Measurements from ENCODE around the gene ZBP1.

The ZBP1 gene

GRCh38 chr20:57663681-57664451 is 43.6 kb upstream of the ZBP1 start:
- no peaks in the 10 kb centered on the region for H3K27me3 ChIP-seq (ENCODE audit: control insufficient read depth, insufficient read depth, low read length)
- H3K27ac ChIP-seq (ENCODE audit: low read depth, low read length), result no peak overlapping the region
- no peak overlapping the region for H3K4me3 ChIP-seq (ENCODE audit: low read depth, low read length)
- H3K9ac ChIP-seq (ENCODE audit: low read depth, low read length), result no peak overlapping the region
- H3K36me3 ChIP-seq (ENCODE audit: control insufficient read depth, insufficient read depth, low read length), result peaks cover 8% of the 10 kb centered on the region; the same call in 1 of the 2 replicates
- H3K9me3 ChIP-seq (ENCODE audit: control insufficient read depth, insufficient read depth, low read length), result no peaks in the 10 kb centered on the region
- H3K4me1 ChIP-seq (ENCODE audit: control insufficient read depth, insufficient read depth, low read length), result peaks cover 9% of the 10 kb centered on the region; the same call in 1 of the 2 replicates

GRCh38 chr20:57663241-57663640 is 43.0 kb upstream of the ZBP1 start:
- H3K27me3 ChIP-seq (ENCODE audit: control insufficient read depth, insufficient read depth, low read length), result no peaks in the 10 kb centered on the region
- no peak overlapping the region for H3K27ac ChIP-seq (ENCODE audit: low read depth, low read length)
- peaks cover 13% of the 10 kb centered on the region; the same call in 1 of the 2 replicates for H3K36me3 ChIP-seq (ENCODE audit: control insufficient read depth, insufficient read depth, low read length)
- H3K9ac ChIP-seq (ENCODE audit: low read depth, low read length), result no peak overlapping the region
- H3K4me1 ChIP-seq (ENCODE audit: control insufficient read depth, insufficient read depth, low read length), result peaks cover 9% of the 10 kb centered on the region; the same call in 1 of the 2 replicates
- no peaks in the 10 kb centered on the region for H3K9me3 ChIP-seq (ENCODE audit: control insufficient read depth, insufficient read depth, low read length)
- no peak overlapping the region for H3K4me3 ChIP-seq (ENCODE audit: low read depth, low read length)

- Histone ChIP-seq H3K27ac (ENCODE audit: low read depth, low read length) (no peak overlapping the region), H3K9me3 (ENCODE audit: control insufficient read depth, insufficient read depth, low read length) (no peaks in the 10 kb centered on the region), H3K4me1 (ENCODE audit: control insufficient read depth, insufficient read depth, low read length) (peaks cover 4% of the 10 kb centered on the region; the same call in 1 of the 2 replicates), H3K27me3 (ENCODE audit: control insufficient read depth, insufficient read depth, low read length) (no peaks in the 10 kb centered on the region), H3K4me3 (ENCODE audit: low read depth, low read length) (no peak overlapping the region), H3K9ac (ENCODE audit: low read depth, low read length) (no peak overlapping the region), H3K36me3 (ENCODE audit: control insufficient read depth, insufficient read depth, low read length) (peaks cover 19% of the 10 kb centered on the region; the same call in 1 of the 2 replicates)
Observed at GRCh38 chr20:57662456-57663240, 42.4 kb upstream of the ZBP1 start.

DNA sequence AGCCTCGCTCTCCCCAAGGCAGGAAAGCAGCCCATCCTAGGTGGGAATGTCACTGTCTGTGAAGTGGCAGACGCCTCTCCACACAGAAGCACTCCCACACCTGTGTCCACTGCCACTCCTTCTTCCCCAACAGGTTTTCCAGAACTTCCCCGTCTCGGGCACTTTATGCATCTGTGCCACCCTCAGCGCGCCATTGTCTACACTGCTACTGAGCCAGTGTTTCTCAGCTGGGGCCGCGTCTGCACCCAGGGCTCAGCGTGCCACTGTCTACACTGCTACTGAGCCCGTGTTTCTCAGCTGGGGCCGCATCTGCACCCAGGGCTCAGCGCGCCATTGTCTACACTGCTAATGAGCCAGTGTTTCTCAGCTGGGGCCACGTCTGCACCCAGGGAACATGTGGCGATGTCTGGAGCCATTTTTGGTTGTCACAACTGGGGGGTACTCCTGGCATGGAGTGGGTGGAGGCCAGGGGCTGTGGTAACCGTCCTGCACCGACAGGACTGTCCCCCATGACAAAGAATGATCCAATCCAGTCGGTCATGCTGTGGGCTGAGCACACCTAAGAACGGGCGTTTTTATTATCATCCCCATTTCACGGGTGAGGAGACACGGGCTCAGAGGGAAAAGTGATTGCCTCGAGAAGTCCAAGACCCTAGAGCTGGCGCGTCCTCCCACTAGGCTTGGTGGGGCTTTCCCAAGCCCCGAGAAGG is 41.7 kb upstream of the ZBP1 start:
- peaks cover 26% of the 10 kb centered on the region; the same call in 1 of the 2 replicates for H3K36me3 ChIP-seq (ENCODE audit: control insufficient read depth, insufficient read depth, low read length)
- peaks cover 3% of the 10 kb centered on the region; the same call in 1 of the 2 replicates for H3K4me1 ChIP-seq (ENCODE audit: control insufficient read depth, insufficient read depth, low read length)
- no peaks in the 10 kb centered on the region for H3K9me3 ChIP-seq (ENCODE audit: control insufficient read depth, insufficient read depth, low read length)
- no peak overlapping the region for H3K9ac ChIP-seq (ENCODE audit: low read depth, low read length)
- H3K27me3 ChIP-seq (ENCODE audit: control insufficient read depth, insufficient read depth, low read length), result no peaks in the 10 kb centered on the region
- no peak overlapping the region for H3K4me3 ChIP-seq (ENCODE audit: low read depth, low read length)
- no peak overlapping the region for H3K27ac ChIP-seq (ENCODE audit: low read depth, low read length)

- Histone ChIP-seq H3K4me1 (ENCODE audit: control insufficient read depth, insufficient read depth, low read length) (peaks cover 3% of the 10 kb centered on the region; the same call in 1 of the 2 replicates), H3K36me3 (ENCODE audit: control insufficient read depth, insufficient read depth, low read length) (peaks cover 30% of the 10 kb centered on the region; the same call in 1 of the 2 replicates), H3K27ac (ENCODE audit: low read depth, low read length) (no peak overlapping the region)
Observed at GRCh38 chr20:57660922-57661745, 40.9 kb upstream of the ZBP1 start.

GRCh38 chr20:57660181-57660921 is 40.1 kb upstream of the ZBP1 start:
- Histone ChIP-seq H3K4me3 (ENCODE audit: low read depth, low read length) (no peak overlapping the region), H3K4me1 (ENCODE audit: control insufficient read depth, insufficient read depth, low read length) (peaks cover 3% of the 10 kb centered on the region; the same call in 1 of the 2 replicates), H3K27ac (ENCODE audit: low read depth, low read length) (no peak overlapping the region)

More at GRCh38 chr20:57660922-57661745, 40.9 kb upstream of the ZBP1 start:
- H3K9me3 ChIP-seq (ENCODE audit: control insufficient read depth, insufficient read depth, low read length), result no peaks in the 10 kb centered on the region
- H3K4me3 ChIP-seq (ENCODE audit: low read depth, low read length), result no peak overlapping the region
- H3K27me3 ChIP-seq (ENCODE audit: control insufficient read depth, insufficient read depth, low read length), result no peaks in the 10 kb centered on the region
- H3K9ac ChIP-seq (ENCODE audit: low read depth, low read length), result no peak overlapping the region

GRCh38 chr20:57659517-57660180 is 39.4 kb upstream of the ZBP1 start:
- peaks cover 5% of the 10 kb centered on the region; the same call in 1 of the 2 replicates for H3K4me1 ChIP-seq (ENCODE audit: control insufficient read depth, insufficient read depth, low read length)
- no peak overlapping the region for H3K4me3 ChIP-seq (ENCODE audit: low read depth, low read length)
- no peak overlapping the region for H3K27ac ChIP-seq (ENCODE audit: low read depth, low read length)
- no peaks in the 10 kb centered on the region for H3K27me3 ChIP-seq (ENCODE audit: control insufficient read depth, insufficient read depth, low read length)
- H3K9me3 ChIP-seq (ENCODE audit: control insufficient read depth, insufficient read depth, low read length), result no peaks in the 10 kb centered on the region
- no peak overlapping the region for H3K9ac ChIP-seq (ENCODE audit: low read depth, low read length)
- H3K36me3 ChIP-seq (ENCODE audit: control insufficient read depth, insufficient read depth, low read length), result peaks cover 30% of the 10 kb centered on the region; the same call in 1 of the 2 replicates

More at GRCh38 chr20:57660181-57660921, 40.1 kb upstream of the ZBP1 start:
- H3K36me3 ChIP-seq (ENCODE audit: control insufficient read depth, insufficient read depth, low read length), result peaks cover 30% of the 10 kb centered on the region; the same call in 1 of the 2 replicates
- H3K9me3 ChIP-seq (ENCODE audit: control insufficient read depth, insufficient read depth, low read length), result no peaks in the 10 kb centered on the region
- H3K27me3 ChIP-seq (ENCODE audit: control insufficient read depth, insufficient read depth, low read length), result no peaks in the 10 kb centered on the region
- H3K9ac ChIP-seq (ENCODE audit: low read depth, low read length), result no peak overlapping the region

DNA sequence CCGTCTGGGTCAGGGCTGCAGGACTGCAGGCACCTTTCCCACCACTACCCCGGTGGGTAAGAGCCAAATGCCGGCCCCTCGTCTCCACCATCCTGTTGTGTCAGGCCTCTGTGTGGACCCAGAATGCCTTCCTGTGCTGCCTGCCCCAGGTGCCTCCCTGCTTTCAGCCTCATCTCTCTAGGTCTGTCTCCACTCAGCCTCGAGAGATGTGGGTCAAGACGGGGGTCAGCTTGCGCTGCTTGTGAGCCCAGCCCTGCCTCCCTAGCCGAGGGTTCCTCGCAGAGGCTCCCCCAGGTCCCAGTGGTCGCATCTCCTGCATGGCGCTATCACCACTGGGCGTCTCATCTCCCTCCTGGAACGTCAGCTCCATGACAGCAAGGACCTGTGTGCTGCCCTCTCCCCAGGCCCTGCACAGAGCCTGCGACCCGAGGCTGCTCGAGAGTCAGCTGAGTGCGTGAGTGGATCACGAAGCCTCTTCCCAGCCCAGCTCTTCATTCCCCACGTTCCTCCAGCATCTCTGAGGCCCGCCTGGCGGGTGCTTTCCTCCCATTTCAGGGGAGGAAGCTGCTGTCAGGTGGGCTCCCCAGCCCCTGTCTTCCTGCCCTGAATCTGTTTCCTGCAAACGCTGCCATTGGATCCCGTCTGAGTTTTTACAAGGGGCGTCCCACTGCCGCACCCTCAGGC is 38.7 kb upstream of the ZBP1 start:
- H3K9me3 ChIP-seq (ENCODE audit: control insufficient read depth, insufficient read depth, low read length), result no peaks in the 10 kb centered on the region
- no peak overlapping the region for H3K9ac ChIP-seq (ENCODE audit: low read depth, low read length)
- peaks cover 30% of the 10 kb centered on the region; the same call in 1 of the 2 replicates for H3K36me3 ChIP-seq (ENCODE audit: control insufficient read depth, insufficient read depth, low read length)
- H3K4me1 ChIP-seq (ENCODE audit: control insufficient read depth, insufficient read depth, low read length), result peaks cover 8% of the 10 kb centered on the region; the same call in 1 of the 2 replicates
- H3K4me3 ChIP-seq (ENCODE audit: low read depth, low read length), result no peak overlapping the region
- H3K27ac ChIP-seq (ENCODE audit: low read depth, low read length), result no peak overlapping the region
- H3K27me3 ChIP-seq (ENCODE audit: control insufficient read depth, insufficient read depth, low read length), result no peaks in the 10 kb centered on the region

- no peak overlapping the region for H3K4me3 ChIP-seq (ENCODE audit: low read depth, low read length)
- H3K9me3 ChIP-seq (ENCODE audit: control insufficient read depth, insufficient read depth, low read length), result no peaks in the 10 kb centered on the region
- H3K4me1 ChIP-seq (ENCODE audit: control insufficient read depth, insufficient read depth, low read length), result peaks cover 8% of the 10 kb centered on the region; the same call in 1 of the 2 replicates
- peaks cover 33% of the 10 kb centered on the region; the same call in 1 of the 2 replicates for H3K36me3 ChIP-seq (ENCODE audit: control insufficient read depth, insufficient read depth, low read length)
- H3K27me3 ChIP-seq (ENCODE audit: control insufficient read depth, insufficient read depth, low read length), result no peaks in the 10 kb centered on the region
- H3K9ac ChIP-seq (ENCODE audit: low read depth, low read length), result no peak overlapping the region
- H3K27ac ChIP-seq (ENCODE audit: low read depth, low read length), result no peak overlapping the region
Observed at GRCh38 chr20:57658447-57658832, 38.2 kb upstream of the ZBP1 start.

All from HUES48 (cell line).